NB4 (cell line): ENCODE measurements around the gene CSTF2T.

Experiments
- CTCF ChIP-seq: IDR thresholded peaks from one replicate; pipeline ENCODE4 v1.5.1; 2012; ENCODE audit warnings: low read depth, low read length
- TF ChIP-seq, protein P1 (sequence below): IDR thresholded peaks from 2 replicates; pipeline ENCODE4 v1.6.1; 2011; ENCODE audit warnings: low read depth, low read length

DNA sequence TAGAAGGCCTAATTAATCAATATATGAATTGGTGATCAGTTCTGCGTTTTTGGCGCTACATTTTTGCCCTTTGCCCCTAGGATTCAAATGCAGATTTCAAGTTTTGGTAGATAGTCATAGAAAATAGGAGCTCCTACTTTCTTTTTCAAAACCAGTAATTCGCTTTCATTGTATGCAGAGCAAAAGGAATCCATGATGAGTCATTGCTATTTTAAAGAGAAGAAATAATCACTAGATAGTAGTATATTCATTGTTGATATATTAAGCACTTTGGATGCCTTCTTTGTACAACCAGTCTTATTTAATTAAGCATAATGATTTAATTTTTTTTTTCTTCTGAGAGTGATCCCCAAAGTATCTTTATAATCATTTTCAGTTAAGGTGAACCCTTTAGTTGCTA is 50.3 kb downstream of the CSTF2T start:
- TF ChIP-seq CTCF = no peak
- TF ChIP-seq, protein P1, sequence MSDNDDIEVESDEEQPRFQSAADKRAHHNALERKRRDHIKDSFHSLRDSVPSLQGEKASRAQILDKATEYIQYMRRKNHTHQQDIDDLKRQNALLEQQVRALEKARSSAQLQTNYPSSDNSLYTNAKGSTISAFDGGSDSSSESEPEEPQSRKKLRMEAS = no peak
